B cell (primary cell): ENCODE measurements around the gene PDE3B. TPM values are rescaled to one million over a fixed set of nuclear protein-coding genes. Genes with fewer than 3 reads are reported as not detected.

Source experiments
- ATAC-seq: fragments of 200-7000 bp; cut with Tn5 transposase; one replicate; pipeline ENCODE4 v1.10.0; 2021; ENCODE audit warnings: low read depth, mild to moderate bottlenecking, moderate number of reproducible peaks, moderate library complexity
- CTCF ChIA-PET: fragments of 350-600 bp; sonication (Branson Sonifier 250); formaldehyde crosslinking; loops from one replicate; lab custom pipeline; 2021; ENCODE audit warnings: antibody characterized with exemption, inconsistent platforms; lab: Charles Lee
- POLR2A ChIA-PET: fragments of 350-600 bp; sonication (Branson Sonifier 250); formaldehyde crosslinking; loops from one replicate; lab custom pipeline; 2021; ENCODE audit warnings: antibody characterized with exemption; lab: Charles Lee
- DNase-seq: peaks from one replicate; pipeline ENCODE4 v3.0.0; 2013
- H2AFZ ChIP-seq: 2 replicates; pipeline ENCODE4 v1.6.1; 2012; ENCODE audit warnings: mild to moderate bottlenecking, low read depth, low read length; ENCODE audit not compliant: insufficient read depth, poor library complexity, severe bottlenecking
- H3K27ac ChIP-seq, 2 donors: 1 replicate in 1 of 2; 2 replicates in 1 of 2; pipeline ENCODE4 v1.5.1; 2012 to 2013; ENCODE audit warnings: low read length in 2 of 2, mild to moderate bottlenecking in 2 of 2, moderate library complexity in 1 of 2
- H3K27me3 ChIP-seq, 4 experiments: fragments of 200-600 bp in 1 of 4; sonication (generic) in 1 of 4; replicated peaks in 1 of 4; 1 replicate in 2 of 4; 2 replicates in 2 of 4; pipeline versions ENCODE4 v1.6.1 to v1.7.0; 2013 to 2016; ENCODE audit warnings: low read length in 3 of 4, mild to moderate bottlenecking in 2 of 4, mixed read lengths in 1 of 4, moderate library complexity in 1 of 4; ENCODE audit not compliant: insufficient read depth in 4 of 4, control insufficient read depth in 3 of 4; ENCODE audit errors: control extremely low read depth in 1 of 4
- H3K36me3 ChIP-seq, 2 experiments: replicated peaks in 1 of 2; 1 replicate in 1 of 2; 2 replicates in 1 of 2; pipeline versions ENCODE4 v1.6.1 to v1.7.1; 2013; ENCODE audit warnings: low read length in 1 of 2; ENCODE audit not compliant: insufficient read depth in 2 of 2, control insufficient read depth in 1 of 2; ENCODE audit errors: control extremely low read depth in 1 of 2, extremely low read depth in 1 of 2
- H3K4me1 ChIP-seq, 2 donors: fragments of 200-600 bp in 1 of 2; sonication (generic) in 1 of 2; 1 replicate in 1 of 2; 2 replicates in 1 of 2; pipeline versions ENCODE4 v1.5.1 to v1.6.1; 2013 to 2017; ENCODE audit warnings: low read length in 2 of 2; ENCODE audit not compliant: control insufficient read depth in 2 of 2, insufficient read depth in 2 of 2
- H3K4me2 ChIP-seq: replicated peaks from 2 replicates; pipeline ENCODE3; 2012; ENCODE audit warnings: mild to moderate bottlenecking, low read depth, low read length; ENCODE audit not compliant: poor library complexity, severe bottlenecking
- H3K4me3 ChIP-seq, 5 experiments: fragments of 200-600 bp in 1 of 5; sonication (generic) in 1 of 5; 1 replicate in 3 of 5; 2 replicates in 2 of 5; pipeline versions ENCODE4 v1.5.1 to v1.7.0; 2011 to 2016; ENCODE audit warnings: low read length in 4 of 5, mild to moderate bottlenecking in 4 of 5, low read depth in 2 of 5, control low read depth in 1 of 5, moderate library complexity in 1 of 5; ENCODE audit not compliant: insufficient read depth in 1 of 5; ENCODE audit errors: control extremely low read depth in 1 of 5, extremely low read depth in 1 of 5
- H3K79me2 ChIP-seq: fragments of 200-600 bp; sonication (generic); one replicate; pipeline ENCODE4 v1.6.0; 2016; ENCODE audit warnings: low read length; ENCODE audit not compliant: control insufficient read depth, insufficient read depth
- H3K9ac ChIP-seq: fragments of 200-600 bp; sonication (generic); 2 replicates; pipeline ENCODE4 v1.6.1; 2017; ENCODE audit warnings: mild to moderate bottlenecking, low read length, moderate library complexity
- H3K9me3 ChIP-seq, 3 donors: one replicate each; pipeline versions ENCODE4 v1.6.1 to v1.7.1; 2013; ENCODE audit warnings: low read length in 2 of 3; ENCODE audit not compliant: control insufficient read depth in 2 of 3, insufficient read depth in 1 of 3; ENCODE audit errors: control extremely low read depth in 1 of 3
- H4K20me1 ChIP-seq: 2 replicates; pipeline ENCODE4 v1.6.0; 2012; ENCODE audit warnings: mild to moderate bottlenecking, low read length; ENCODE audit not compliant: insufficient read depth, control insufficient read depth, poor library complexity, severe bottlenecking
- H3K27ac Mint-ChIP-seq: one replicate; pipeline ENCODE4 v1.8.0; 2021; ENCODE audit warnings: mixed read lengths
- H3K27me3 Mint-ChIP-seq: one replicate; pipeline ENCODE4 v1.8.0; 2021; ENCODE audit warnings: mixed read lengths
- H3K4me1 Mint-ChIP-seq: one replicate; pipeline ENCODE4 v1.8.0; 2021; ENCODE audit warnings: mixed read lengths
- H3K4me3 Mint-ChIP-seq: one replicate; pipeline ENCODE4 v1.8.0; 2021; ENCODE audit warnings: mixed read lengths
- H3K9me3 Mint-ChIP-seq: one replicate; pipeline ENCODE4 v1.8.0; 2022; ENCODE audit warnings: mixed read lengths; ENCODE audit not compliant: insufficient read depth
- CTCF ChIP-seq: fragments of 200-600 bp; IDR thresholded peaks from one replicate; pipeline ENCODE4 v1.8.0; 2022; ENCODE audit warnings: antibody characterized with exemption, mild to moderate bottlenecking
- EZH2 ChIP-seq: IDR thresholded peaks from 2 replicates; pipeline ENCODE4 v1.6.1; 2012; ENCODE audit warnings: borderline replicate concordance, low read depth, mild to moderate bottlenecking, moderate library complexity, low read length; ENCODE audit not compliant: insufficient read depth, poor library complexity, severe bottlenecking
- WGBS: methylation state at CpG from one replicate; pipeline ENCODE4 v1.1.5; 2013; ENCODE audit warnings: missing lambda C conversion rate; ENCODE audit not compliant: insufficient coverage; 5-methylcytosine and 5-hydroxymethylcytosine counted together
- intact Hi-C: fragments of 100-400 bp; cut with micrococcal nuclease; formaldehyde crosslinking; loops from one replicate; pipeline ENCODE4 v1.10.0; 2022
- polyA plus RNA-seq: library from polyadenylated mRNA; depleted of rRNA; stranded (reverse); fragments of >200 nt; gene quantifications from 2 replicates; pipeline ENCODE4 v1.2.3, GENCODE V29; 2012
- total RNA-seq, 2 donors: library from RNA; stranded (reverse); fragments of 120-200 nt in 1 of 2; gene quantifications; 1 replicate in 1 of 2; 2 replicates in 1 of 2; pipeline versions ENCODE4 v1.2.3 to v1.2.4, GENCODE V29; 2013 to 2022

Gene PDE3B
- total and polyA plus RNA-seq, 2 donors (not counting 1 experiment from before 2014, with no cell fraction given), result 1.0 to 60.7 TPM

GRCh38 chr11:14872032-14872431, 228.4 kb downstream of the PDE3B start:
- Histone ChIP-seq H3K36me3 (peaks cover 0 to 8% of the 10 kb centered on the region in 2 experiments), H3K9ac (no peak overlapping the region), H3K27me3 (no peaks in the 10 kb centered on the region), H2AFZ (no peak overlapping the region), H4K20me1 (no peaks in the 10 kb centered on the region), H3K4me3 (no peak overlapping the region), H3K4me2 (no peak overlapping the region), H3K9me3 (no peaks in the 10 kb centered on the region), H3K79me2 (no peaks in the 10 kb centered on the region), H3K4me1 (no peaks in the 10 kb centered on the region), H3K27ac (no peak overlapping the region)
- Mint-ChIP-seq H3K4me3 (no peak overlapping the region), H3K27me3 (no peaks in the 10 kb centered on the region), H3K27ac (no peak overlapping the region), H3K4me1 (no peaks in the 10 kb centered on the region), H3K9me3 (no peaks in the 10 kb centered on the region)
- intact Hi-C loops, result no loop called here
- CTCF ChIA-PET, result interaction anchor here (1.2 to 1.5 kb wide), 2 partner anchors 35 to 36 kb away, joined by 3 to 4 read pairs; no protein-coding TSS in a partner anchor
- no peak for ATAC-seq
- POLR2A ChIA-PET, result no interaction called here
- no peak for TF ChIP-seq CTCF
- TF ChIP-seq EZH2, result no peak
- DNase-seq, result no peak

GRCh38 chr11:14873632-14874031, 230.0 kb downstream of the PDE3B start:
- Histone ChIP-seq H3K79me2 (no peaks in the 10 kb centered on the region), H3K27ac (no peak overlapping the region), H2AFZ (no peak overlapping the region), H3K4me2 (no peak overlapping the region), H3K9ac (no peak overlapping the region), H3K4me1 (peaks cover 0 to 2% of the 10 kb centered on the region in 2 donors), H3K36me3 (peaks cover 0 to 3% of the 10 kb centered on the region in 2 experiments), H3K4me3 (no peak overlapping the region), H4K20me1 (no peaks in the 10 kb centered on the region), H3K9me3 (no peaks in the 10 kb centered on the region), H3K27me3 (no peaks in the 10 kb centered on the region)
- WGBS, result no CpG with 5 or more reads among the region's 4 CpGs
- ATAC-seq (no peak), DNase-seq (no peak)
- H3K4me1 Mint-ChIP-seq, result peaks cover 12% of the 10 kb centered on the region
- ChIA-PET POLR2A (no interaction called here), CTCF (no interaction called here)
- intact Hi-C loops, result no loop called here
- TF ChIP-seq CTCF (no peak), EZH2 (no peak)
- H3K9me3 Mint-ChIP-seq, result no peaks in the 10 kb centered on the region
- no peak overlapping the region for H3K27ac Mint-ChIP-seq
- H3K4me3 Mint-ChIP-seq, result no peak overlapping the region
- no peaks in the 10 kb centered on the region for H3K27me3 Mint-ChIP-seq
